Neural cell (in vitro differentiated cells): ENCODE results near the gene SRRM5. TPM values are rescaled to one million over a fixed set of nuclear protein-coding genes. Genes with fewer than 3 reads are reported as not detected.

Source experiments
- H2AFZ ChIP-seq: fragments of 200-600, 300-800 bp; sonication (generic), shearing (Covaris generic); 2 replicates; pipeline ENCODE4 v1.6.0; 2014; ENCODE audit warnings: low read depth, mild to moderate bottlenecking, antibody characterized with exemption, low read length, moderate library complexity
- H3F3A ChIP-seq: fragments of 200-600 bp; shearing (Covaris generic); 2 replicates; pipeline ENCODE4 v1.6.1; 2016; ENCODE audit warnings: mild to moderate bottlenecking, moderate library complexity, mixed read lengths, antibody characterized with exemption, low read length; ENCODE audit not compliant: insufficient read depth, poor library complexity, severe bottlenecking
- H3K27ac ChIP-seq: fragments of 200-600, 300-800 bp; sonication (generic), shearing (Covaris generic); 2 replicates; pipeline ENCODE4 v1.5.1; 2014; ENCODE audit warnings: mild to moderate bottlenecking, low read length, moderate library complexity
- H3K27me3 ChIP-seq: fragments of 300-800, 200-600 bp; sonication (generic), shearing (Covaris generic); 2 replicates; pipeline ENCODE4 v1.6.0; 2014; ENCODE audit warnings: mild to moderate bottlenecking, low read depth, low read length, moderate library complexity; ENCODE audit not compliant: insufficient read depth
- H3K36me3 ChIP-seq: fragments of 300-800, 200-600 bp; sonication (generic), shearing (Covaris generic); 2 replicates; pipeline ENCODE4 v1.5.1; 2014; ENCODE audit warnings: mild to moderate bottlenecking, antibody characterized with exemption, low read length, moderate library complexity; ENCODE audit not compliant: insufficient read depth
- H3K4me2 ChIP-seq: fragments of 300-800, 200-600 bp; sonication (generic), shearing (Covaris generic); 2 replicates; pipeline ENCODE4 v1.6.0; 2014; ENCODE audit warnings: mild to moderate bottlenecking, low read length
- H3K4me3 ChIP-seq: fragments of 300-800, 200-600 bp; sonication (generic), shearing (Covaris generic); 2 replicates; pipeline ENCODE4 v1.5.1; 2014; ENCODE audit warnings: mild to moderate bottlenecking, low read length, moderate library complexity
- H3K79me2 ChIP-seq: fragments of 200-600 bp; shearing (Covaris generic); replicated peaks from 2 replicates; pipeline ENCODE4 v1.6.0; 2014; ENCODE audit warnings: mild to moderate bottlenecking, low read length, moderate library complexity; ENCODE audit not compliant: insufficient read depth
- H3K9ac ChIP-seq: fragments of 300-800, 200-600 bp; sonication (generic), shearing (Covaris generic); 2 replicates; pipeline ENCODE4 v1.6.1; 2016; ENCODE audit warnings: mild to moderate bottlenecking, low read length, mixed read lengths
- H3K9me2 ChIP-seq: fragments of 200-600 bp; shearing (Covaris generic); 2 replicates; pipeline ENCODE4 v1.6.1; 2016; ENCODE audit warnings: mild to moderate bottlenecking, low read length, mixed read lengths; ENCODE audit not compliant: insufficient read depth
- H3K9me3 ChIP-seq: fragments of 200-600, 300-800 bp; sonication (generic), shearing (Covaris generic); 2 replicates; pipeline ENCODE4 v1.6.1; 2016; ENCODE audit warnings: mild to moderate bottlenecking, mixed run types, low read length, moderate library complexity, mixed read lengths
- H4K20me1 ChIP-seq: fragments of 200-600 bp; shearing (Covaris generic); 2 replicates; pipeline ENCODE4 v1.6.1; 2016; ENCODE audit warnings: mild to moderate bottlenecking, mixed run types; ENCODE audit not compliant: insufficient read depth
- CTCF ChIP-seq: fragments of 450-650 bp; IDR thresholded peaks from 2 replicates; pipeline ENCODE4 v1.5.1; 2014; ENCODE audit warnings: antibody characterized with exemption, mild to moderate bottlenecking, moderate library complexity; ENCODE audit not compliant: poor library complexity, severe bottlenecking
- EP300 ChIP-seq: fragments of 450-650 bp; conservative IDR thresholded peaks from 2 replicates; pipeline ENCODE4 v1.6.1; 2014; ENCODE audit warnings: antibody characterized with exemption, mild to moderate bottlenecking, moderate library complexity; ENCODE audit not compliant: poor library complexity, severe bottlenecking
- EZH2 ChIP-seq: fragments of 200-600, 300-800 bp; shearing (Covaris generic), sonication (generic); IDR thresholded peaks from 2 replicates; pipeline ENCODE4 v1.6.1; 2014; ENCODE audit warnings: antibody characterized with exemption, low read length, borderline replicate concordance, mild to moderate bottlenecking; ENCODE audit not compliant: insufficient read depth, poor library complexity, severe bottlenecking
- MXI1 ChIP-seq: fragments of 450-650 bp; conservative IDR thresholded peaks from 2 replicates; pipeline ENCODE4 v1.6.1; 2014; ENCODE audit warnings: antibody characterized with exemption, mild to moderate bottlenecking; ENCODE audit not compliant: poor library complexity, severe bottlenecking
- POLR2AphosphoS5 ChIP-seq: IDR thresholded peaks from 2 replicates; pipeline ENCODE4 v1.6.1; 2012
- RAD21 ChIP-seq: fragments of 450-650 bp; conservative IDR thresholded peaks from 2 replicates; pipeline ENCODE4 v1.6.1; 2014; ENCODE audit warnings: antibody characterized with exemption, mild to moderate bottlenecking, moderate library complexity
- REST ChIP-seq: IDR thresholded peaks from 2 replicates; pipeline ENCODE4 v1.6.1; 2012; ENCODE audit warnings: borderline replicate concordance
- SMC3 ChIP-seq: fragments of 450-650 bp; conservative IDR thresholded peaks from 2 replicates; pipeline ENCODE4 v1.6.1; 2014; ENCODE audit warnings: antibody characterized with exemption, mild to moderate bottlenecking, moderate library complexity; ENCODE audit not compliant: poor library complexity
- TAF1 ChIP-seq: IDR thresholded peaks from 2 replicates; pipeline ENCODE4 v1.6.1; 2012; ENCODE audit warnings: low read depth
- polyA plus RNA-seq: library from polyadenylated mRNA; depleted of rRNA; stranded (reverse); fragments of >200 nt; gene quantifications from 2 replicates; pipeline ENCODE4 v1.2.3, GENCODE V29; 2014

SRRM5 gene
- polyA plus RNA-seq, 1 donor from 2014 or later: not detected

GRCh38 chr19:43591904-43592772 is 19.8 kb upstream of the SRRM5 start:
- H3K9me3 ChIP-seq: no peaks in the 10 kb centered on the region
- no peak for TF ChIP-seq RAD21
- TF ChIP-seq TAF1: no peak
- TF ChIP-seq POLR2AphosphoS5: no peak
- TF ChIP-seq REST: no peak
- TF ChIP-seq EP300: no peak
- TF ChIP-seq SMC3: no peak
- no peak for TF ChIP-seq EZH2
- no peak for TF ChIP-seq CTCF
- no peak for TF ChIP-seq MXI1
- H3K79me2 ChIP-seq: peaks cover 34% of the 10 kb centered on the region
- no peak overlapping the region for H3K4me2 ChIP-seq
- no peaks in the 10 kb centered on the region for H3K9me2 ChIP-seq
- H3K27me3 ChIP-seq: no peaks in the 10 kb centered on the region
- peaks cover 4% of the 10 kb centered on the region for H4K20me1 ChIP-seq
- no peaks in the 10 kb centered on the region for H3K36me3 ChIP-seq
- H3K9ac ChIP-seq: no peak overlapping the region
- no peaks in the 10 kb centered on the region for H3F3A ChIP-seq
- no peak overlapping the region for H3K27ac ChIP-seq
- H2AFZ ChIP-seq: no peak overlapping the region
- no peak overlapping the region for H3K4me3 ChIP-seq

GRCh38 chr19:43592800-43593350 is 19.0 kb upstream of the SRRM5 start:
- Histone ChIP-seq H3K4me2 (no peak overlapping the region), H4K20me1 (peaks cover 4% of the 10 kb centered on the region), H3K9me3 (no peaks in the 10 kb centered on the region), H3K27me3 (no peaks in the 10 kb centered on the region), H3K36me3 (no peaks in the 10 kb centered on the region), H3K4me3 (peak overlapping the region; percentile 99), H3K9me2 (no peaks in the 10 kb centered on the region), H3K9ac (peak overlapping the region; percentile 99), H3F3A (no peaks in the 10 kb centered on the region), H3K79me2 (peaks cover 41% of the 10 kb centered on the region), H3K27ac (no peak overlapping the region), H2AFZ (no peak overlapping the region)
- TF ChIP-seq SMC3: no peak
